Measurements from ENCODE around the gene TUBA8.
"Not testable (repeated sequence)": the region's sequence is repeated elsewhere in the genome, so short reads cannot be mapped to it uniquely, and the experiment has no call there.

The TUBA8 gene

GRCh38 chr22:18108187-18108586 lies 2.4 kb upstream of the TUBA8 start:
- no peak for DNase-seq

DNA sequence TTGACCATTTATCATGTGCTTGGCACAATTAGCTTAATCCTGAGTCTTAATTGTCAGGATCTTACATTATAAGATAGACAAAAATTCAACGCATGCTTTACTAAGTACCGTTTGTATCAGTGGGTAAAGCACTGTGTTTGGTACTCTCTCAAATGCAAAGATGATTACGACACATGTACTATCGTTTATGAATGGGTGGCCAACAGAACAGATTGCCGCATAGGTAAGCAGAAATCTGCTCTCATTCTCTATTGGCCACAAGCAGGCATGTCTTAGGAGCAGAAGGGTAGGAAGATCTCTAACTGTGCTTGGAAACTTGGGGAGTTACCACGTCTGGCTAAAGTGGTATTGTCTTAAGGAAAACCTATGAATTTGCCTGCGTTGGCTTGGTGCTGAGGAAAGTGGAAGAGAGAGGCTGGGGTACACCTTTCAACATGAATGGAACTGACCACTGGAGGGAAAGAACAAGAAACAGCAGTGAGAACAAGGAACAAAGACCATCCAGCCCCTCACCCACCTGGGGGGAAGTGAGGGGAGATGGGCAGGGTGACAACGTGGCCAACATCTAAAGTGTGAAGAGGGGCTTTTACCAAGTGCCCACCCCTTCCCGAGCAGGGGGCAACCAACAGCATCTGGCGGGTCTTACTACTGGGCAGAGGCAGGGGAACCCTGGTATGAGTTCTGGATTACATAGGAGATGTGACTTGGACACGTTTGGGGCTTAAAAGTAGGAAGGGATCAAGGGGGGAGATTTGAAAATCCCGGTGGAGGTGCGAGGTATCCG lies 1.0 kb upstream of the TUBA8 start:
- DNase-seq, result no peak

DNA sequence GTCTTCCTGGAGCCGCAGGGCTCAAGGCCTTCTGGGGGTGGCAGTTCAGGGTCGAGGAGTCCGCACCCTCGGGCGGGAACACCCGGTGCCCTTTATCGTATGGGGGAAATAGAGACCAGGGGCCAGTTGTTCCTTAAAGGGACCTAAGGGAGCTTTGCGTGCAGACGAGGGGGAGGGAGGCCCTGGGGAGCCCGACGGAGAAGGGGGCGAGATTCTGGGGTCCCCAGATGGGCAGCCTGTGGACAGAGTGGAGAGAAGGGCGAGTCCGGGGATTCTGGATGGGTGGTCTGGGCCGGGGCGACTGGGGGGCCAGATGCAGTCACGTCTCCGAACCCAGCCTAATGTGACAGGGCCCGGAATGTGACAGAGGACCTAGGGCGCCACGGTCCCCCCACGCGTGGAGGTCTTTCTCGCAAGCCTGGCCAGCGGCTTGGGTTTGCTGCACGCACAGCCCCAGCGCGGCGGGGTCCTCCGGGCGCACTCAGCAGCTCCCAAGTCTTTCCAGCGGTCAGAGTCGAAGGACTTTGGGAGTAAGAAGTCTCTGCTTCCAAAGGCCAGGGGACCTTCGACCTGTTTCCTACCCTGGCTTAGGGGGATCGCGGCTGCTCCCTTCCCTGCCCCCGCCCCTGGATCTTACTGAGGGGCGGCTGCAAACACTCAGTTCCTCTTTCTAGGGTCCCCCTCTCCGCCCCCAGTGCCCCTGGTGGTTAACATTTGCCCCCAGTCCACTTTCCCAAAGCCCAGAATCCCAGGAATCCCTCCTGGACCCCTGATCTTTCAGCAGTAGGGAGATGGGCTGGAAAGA lies 547 bp downstream of the TUBA8 start:
- no peak for DNase-seq

GRCh38 chr22:18111759-18112330 lies 1.2 kb downstream of the TUBA8 start:
- DNase-seq, result no peak

- no peak for DNase-seq
Observed at GRCh38 chr22:18112440-18112839, 1.8 kb downstream of the TUBA8 start.

DNA sequence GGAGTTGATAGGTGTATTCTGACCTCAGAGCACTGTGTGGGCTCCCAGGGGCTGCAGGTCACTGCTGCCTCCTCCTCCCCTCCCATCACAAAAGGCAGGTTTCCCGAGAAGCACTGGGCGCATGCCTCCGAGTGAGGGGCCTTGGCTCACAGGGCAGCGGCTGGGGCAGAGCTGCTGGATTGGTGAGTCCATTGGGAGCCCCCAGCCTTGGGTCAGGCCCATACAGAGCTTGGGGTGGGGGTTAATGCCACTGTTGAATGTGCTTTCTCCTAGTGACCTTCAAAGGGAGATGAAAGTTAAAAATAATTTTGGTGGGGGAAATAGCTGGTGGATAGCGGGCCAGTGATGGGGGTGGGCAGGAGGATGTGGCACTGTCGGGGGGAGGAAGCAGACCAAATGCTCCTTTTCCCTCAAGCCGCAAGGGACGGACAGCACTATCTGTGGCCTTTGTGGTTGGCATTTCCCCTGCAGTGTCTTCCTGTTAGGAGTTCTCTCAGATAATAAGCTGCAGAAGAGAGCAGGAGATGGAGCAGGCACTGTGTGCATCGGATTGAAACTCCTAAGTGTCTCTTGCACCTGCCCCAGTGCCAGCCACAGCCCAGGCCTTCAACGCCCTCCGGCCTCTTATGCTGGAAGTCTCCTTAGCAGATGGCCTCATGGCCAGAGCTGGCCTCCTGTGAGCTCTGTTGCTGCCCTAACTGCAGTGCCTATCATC lies 3.2 kb downstream of the TUBA8 start:
- DNase-seq, result no peak

GRCh38 chr22:18114495-18114894 lies 3.9 kb downstream of the TUBA8 start:
- DNase-seq, result no peak

- no peak for DNase-seq
Observed at GRCh38 chr22:18114976-18115652, 4.5 kb downstream of the TUBA8 start.

DNA sequence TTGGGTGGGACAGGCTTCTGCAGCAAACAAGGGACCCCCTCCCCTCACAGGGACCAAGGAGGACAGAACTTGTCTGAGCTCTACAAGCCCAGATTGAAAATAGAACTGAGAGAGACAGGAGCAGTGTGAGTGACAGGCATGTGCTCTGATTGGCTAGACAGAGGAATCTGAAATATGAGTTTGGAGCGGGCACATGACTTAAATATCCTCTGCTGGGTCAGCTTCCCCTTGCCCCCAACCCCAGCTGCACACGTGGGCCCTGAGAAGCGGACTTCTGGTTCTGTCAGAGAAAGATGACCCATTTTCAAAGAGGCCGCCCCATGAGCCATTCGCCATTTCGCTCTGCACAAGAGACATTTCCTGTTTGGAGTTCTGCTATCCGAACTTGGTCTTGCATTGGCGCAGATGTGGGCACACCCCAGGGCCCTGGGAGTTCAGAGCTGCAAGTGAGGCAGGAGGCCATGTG lies 5.3 kb downstream of the TUBA8 start:
- DNase-seq, result no peak

GRCh38 chr22:18116634-18117033 lies 6.0 kb downstream of the TUBA8 start:
- DNase-seq, result no peak

DNA sequence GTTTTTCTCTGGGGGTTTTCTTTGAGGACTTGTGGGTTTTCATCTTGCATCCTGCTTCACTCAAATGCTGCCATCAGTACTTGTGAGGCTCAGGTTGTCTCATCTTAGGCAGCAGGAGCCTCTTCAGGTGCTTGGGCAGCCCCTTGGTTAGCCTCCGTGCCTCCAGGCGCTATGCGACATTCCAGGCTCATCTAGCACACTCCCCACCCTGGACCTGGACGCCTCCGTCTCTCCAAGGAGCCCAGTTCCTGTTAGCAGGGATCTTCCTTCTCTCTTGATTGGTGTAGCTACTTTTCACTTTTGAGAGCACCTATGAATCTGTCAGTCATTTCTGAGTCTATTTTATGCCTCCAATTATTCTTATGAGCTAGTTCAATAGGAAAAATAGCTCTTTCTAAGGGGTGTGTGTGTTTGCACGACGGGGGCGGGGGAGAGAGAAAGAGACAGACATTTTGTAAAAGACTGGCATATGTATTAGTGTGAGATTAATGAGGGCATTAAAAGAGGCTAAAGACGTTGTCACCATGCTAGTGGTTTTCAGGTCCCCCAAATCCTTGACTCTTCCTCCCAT lies 7.8 kb downstream of the TUBA8 start:
- no peak for DNase-seq

DNA sequence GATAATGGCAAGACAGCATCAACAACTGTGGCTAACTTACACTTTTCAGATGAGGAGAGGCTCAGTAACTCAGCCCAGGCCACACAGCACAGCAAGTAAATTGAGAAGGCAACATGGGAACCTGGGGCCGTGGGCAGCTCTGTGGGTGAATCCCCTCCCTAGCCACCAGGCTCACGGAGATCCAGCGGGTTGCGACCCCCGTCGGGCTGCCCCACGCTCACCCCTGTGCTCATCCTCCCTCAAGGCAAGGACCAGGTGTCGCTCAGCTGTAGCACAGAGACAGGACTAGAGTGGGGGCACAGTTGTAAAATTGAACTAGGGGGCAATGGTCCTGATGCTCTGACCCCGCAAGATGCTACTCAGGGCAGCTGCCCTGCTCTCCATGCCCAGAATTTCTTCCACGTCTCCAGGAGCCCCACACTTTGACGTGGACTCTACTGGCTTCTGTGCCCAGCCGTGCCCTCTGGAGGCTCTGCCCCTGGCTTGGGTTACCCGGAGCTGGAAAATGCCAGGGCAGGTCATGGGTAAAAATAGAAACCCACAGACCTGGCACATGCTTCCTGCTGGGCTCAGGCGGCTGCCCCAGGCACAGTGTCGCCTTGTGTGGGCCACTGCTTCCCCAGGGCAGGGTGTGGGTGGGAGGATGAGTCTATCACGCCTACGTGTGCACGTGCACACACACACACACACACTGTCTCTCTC lies 9.0 kb downstream of the TUBA8 start:
- DNase-seq, result no peak

- DNase-seq, result no peak
Observed at GRCh38 chr22:18120857-18121256, 10.2 kb downstream of the TUBA8 start.

GRCh38 chr22:18121506-18121905 lies 10.9 kb downstream of the TUBA8 start:
- DNase-seq, result no peak

- DNase-seq, result no peak
Observed at GRCh38 chr22:18121954-18122554, 11.4 kb downstream of the TUBA8 start.

DNA sequence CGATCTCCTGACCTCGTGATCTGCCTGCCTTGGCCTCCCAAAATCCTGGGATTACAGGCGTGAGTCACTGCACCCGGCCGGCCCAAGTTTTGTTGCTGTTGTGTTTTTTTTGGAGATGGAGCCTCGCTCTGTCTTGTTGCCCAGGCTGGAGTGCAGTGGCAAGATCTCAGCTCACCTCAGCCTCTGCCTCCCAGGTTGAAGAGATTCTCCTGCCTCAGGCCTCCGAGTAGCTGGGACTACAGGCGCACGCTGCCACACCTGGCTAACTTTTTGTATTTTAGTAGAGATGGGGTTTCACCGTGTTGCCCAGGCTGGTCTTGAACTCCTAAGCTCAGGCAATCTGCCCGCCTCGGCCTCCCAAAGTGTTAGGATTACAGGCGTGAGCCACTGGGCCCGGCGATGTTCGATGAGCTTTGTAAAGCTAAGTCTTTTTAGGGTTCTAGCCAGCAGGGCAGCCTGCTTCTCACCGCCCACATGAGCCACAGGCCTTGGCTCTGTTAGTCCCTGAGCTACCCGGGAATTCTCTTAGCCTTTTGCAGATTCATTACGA lies 12.9 kb downstream of the TUBA8 start:
- not testable (repeated sequence) for DNase-seq

- no peak for DNase-seq
Observed at GRCh38 chr22:18126606-18127005, 16.0 kb downstream of the TUBA8 start.

DNA sequence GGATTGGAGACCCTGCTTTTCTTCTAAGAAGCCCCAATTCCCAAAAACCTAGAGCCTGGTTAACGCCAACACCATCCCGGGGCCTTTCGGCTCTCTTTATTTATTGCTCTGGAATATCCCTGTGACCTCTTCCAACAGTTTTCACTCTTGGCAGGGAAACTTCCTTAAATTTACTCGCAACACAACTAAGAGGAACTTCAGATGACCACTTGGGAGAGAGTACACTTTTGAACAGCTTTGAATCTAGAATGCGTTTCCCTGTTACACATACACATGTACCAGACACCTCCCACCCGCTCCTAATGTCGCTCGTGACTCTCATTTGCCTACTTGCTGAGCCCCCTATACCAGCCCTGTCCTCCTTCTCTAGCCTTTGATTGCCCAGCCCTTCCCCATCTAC lies 19.4 kb downstream of the TUBA8 start:
- no peak for DNase-seq

DNA sequence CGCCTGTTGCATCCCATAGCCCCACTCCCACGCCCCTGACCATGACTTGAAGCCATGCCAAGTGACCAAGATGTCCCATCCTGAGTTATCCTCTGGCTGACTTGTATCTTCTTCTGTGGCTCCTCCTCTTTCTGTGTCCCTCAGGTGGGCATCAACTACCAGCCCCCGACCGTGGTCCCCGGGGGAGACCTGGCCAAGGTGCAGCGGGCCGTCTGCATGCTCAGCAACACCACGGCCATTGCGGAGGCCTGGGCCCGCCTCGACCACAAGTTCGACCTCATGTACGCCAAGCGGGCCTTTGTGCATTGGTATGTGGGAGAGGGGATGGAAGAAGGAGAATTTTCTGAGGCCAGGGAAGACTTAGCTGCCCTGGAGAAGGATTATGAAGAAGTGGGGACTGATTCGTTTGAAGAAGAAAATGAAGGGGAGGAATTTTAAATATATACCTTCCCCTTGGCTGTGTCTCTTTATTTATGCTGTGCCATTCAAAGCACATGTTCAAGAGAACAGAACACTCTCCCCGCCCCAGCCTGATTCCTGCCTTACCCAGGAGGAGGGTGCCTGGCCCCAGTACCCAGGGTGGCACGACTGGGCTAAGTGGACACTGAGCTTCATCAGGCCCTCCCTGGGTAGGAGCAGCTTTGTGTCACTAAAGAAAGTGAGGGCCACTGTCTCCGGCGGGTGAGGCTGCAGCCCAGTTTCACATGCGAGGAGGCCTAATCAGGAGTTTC lies 20.3 kb downstream of the TUBA8 start:
- DNase-seq, result no peak

- DNase-seq, result no peak
Observed at GRCh38 chr22:18133452-18133851, 22.8 kb downstream of the TUBA8 start.
